Transverse colon (tissue), 4 donors: ENCODE results near the gene TIGAR. TPM values are rescaled to one million over a fixed set of nuclear protein-coding genes. Genes with fewer than 3 reads are reported as not detected.

Source experiments
- DNase-seq: peaks from one replicate; pipeline ENCODE4 v3.0.0-alpha.2; 2019
- H3K27ac ChIP-seq, 4 donors: fragments of 200-600 bp; sonication (generic); 2 replicates each; pipeline ENCODE4 v1.5.1; 2016 to 2018; ENCODE audit warnings: inconsistent platforms in 4 of 4
- H3K27me3 ChIP-seq: fragments of 200-600 bp; sonication (generic); 2 replicates; pipeline ENCODE4 v1.5.1; 2017; ENCODE audit warnings: inconsistent platforms
- H3K36me3 ChIP-seq, 4 donors: fragments of 200-600 bp; sonication (generic); 2 replicates each; pipeline ENCODE4 v1.5.1; 2017 to 2019; ENCODE audit warnings: inconsistent platforms in 4 of 4
- H3K4me1 ChIP-seq, 4 donors: fragments of 200-600 bp; sonication (generic); 2 replicates each; pipeline ENCODE4 v1.5.1; 2017 to 2020; ENCODE audit warnings: inconsistent platforms in 4 of 4
- H3K4me3 ChIP-seq, 4 donors: fragments of 200-600 bp; sonication (generic); 1 replicate in 1 of 4; 2 replicates in 3 of 4; pipeline versions ENCODE4 v1.5.1 to v1.6.1; 2017 to 2019; ENCODE audit warnings: inconsistent platforms in 4 of 4
- H3K9me3 ChIP-seq, 2 donors: fragments of 200-600 bp; sonication (generic); 2 replicates each; pipeline ENCODE4 v1.5.1; 2017 to 2019; ENCODE audit warnings: inconsistent platforms in 2 of 2
- EP300 ChIP-seq: sonication (generic); formaldehyde crosslinking; IDR thresholded peaks from one replicate; pipeline ENCODE4 v1.6.1; 2017; ENCODE audit warnings: antibody characterized with exemption, low read depth
- POLR2A ChIP-seq: fragments of 450-650 bp; IDR thresholded peaks from one replicate; pipeline ENCODE4 v1.6.1; 2016; ENCODE audit warnings: antibody characterized with exemption, mild to moderate bottlenecking, moderate library complexity
- POLR2AphosphoS5 ChIP-seq, 3 donors: sonication (generic); formaldehyde crosslinking; IDR thresholded peaks; one replicate each; pipeline ENCODE4 v1.6.1; 2016; ENCODE audit warnings: antibody characterized with exemption in 3 of 3
- WGBS, 2 donors: methylation state at CpG; one replicate each; pipeline ENCODE4 v1.1.5; 2018; ENCODE audit warnings: low coverage in 1 of 2; 5-methylcytosine and 5-hydroxymethylcytosine counted together
- in situ Hi-C, 4 donors: fragments of 200-750 bp; cut with MboI; loops; one replicate each; pipeline versions ENCODE4 v1.15.0 to v1.15.1; 2017; ENCODE audit warnings: low sequenced_read_pairs in 3 of 4, low pct_ligation_motif_present in 1 of 4, low pct_unique_long_range_greater_than_20kb in 1 of 4
- intact Hi-C: fragments of 100-400 bp; cut with DNase I; formaldehyde crosslinking; loops from one replicate; pipeline ENCODE4 v1.15.1; 2023; ENCODE audit warnings: low total_unique reads
- total RNA-seq, 4 donors: library from RNA; depleted of rRNA; stranded (reverse); fragments of >200 nt; gene quantifications; one replicate each; pipeline ENCODE4 v1.1.0, GENCODE V29; 2016
- TF ChIP-seq, protein P1 (sequence below), 5 experiments: fragments of 200-600 bp in 3 of 5; fragments of 450-650 bp in 2 of 5; sonication (generic) in 3 of 5; IDR thresholded peaks; 1 replicate in 2 of 5; 2 replicates in 3 of 5; pipeline ENCODE4 v1.5.1; 2016 to 2017; ENCODE audit warnings: antibody characterized with exemption in 5 of 5, inconsistent platforms in 3 of 5, mild to moderate bottlenecking in 2 of 5, moderate library complexity in 1 of 5

The TIGAR gene
- total RNA-seq, 4 donors from 2014 or later: 2.6 to 26.6 (median 4.4) TPM

DNA sequence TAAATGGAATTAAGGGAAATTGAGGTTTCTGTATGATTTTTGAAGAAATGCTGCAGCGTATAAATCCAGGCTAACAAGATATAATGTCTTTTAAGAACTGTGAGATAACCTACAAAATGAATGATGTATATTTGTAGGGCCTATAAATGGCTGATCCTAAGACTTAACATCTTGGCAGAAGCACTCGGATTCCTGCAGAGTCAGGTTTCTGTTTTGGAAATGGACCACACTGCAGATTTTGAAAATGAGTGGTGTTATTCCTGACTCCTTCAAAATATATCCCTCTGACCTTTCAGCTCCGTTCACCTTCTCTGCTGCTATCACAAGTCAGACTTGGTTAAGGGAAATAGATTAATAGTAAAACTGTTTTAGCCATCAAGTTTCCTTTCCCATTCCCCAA is 5.0 kb downstream of the TIGAR start:
- Histone ChIP-seq H3K4me3 (no peak overlapping the region), H3K9me3 (no peaks in the 10 kb centered on the region), H3K4me1 (peaks cover 5 to 40% (median 20%) of the 10 kb centered on the region in 4 donors), H3K36me3 (no peaks in the 10 kb centered on the region), H3K27ac (peak overlapping the region in 3 of 4 donors; percentile 3 to 21 (median 6)), H3K27me3 (no peaks in the 10 kb centered on the region)
- intact Hi-C loops (no loop called here), in situ Hi-C loops (no loop called here)
- TF ChIP-seq POLR2A (no peak), POLR2AphosphoS5 (IDR thresholded peaks at IDR 0.05) (no peak), EP300 (no peak)
- TF ChIP-seq, protein P1, sequence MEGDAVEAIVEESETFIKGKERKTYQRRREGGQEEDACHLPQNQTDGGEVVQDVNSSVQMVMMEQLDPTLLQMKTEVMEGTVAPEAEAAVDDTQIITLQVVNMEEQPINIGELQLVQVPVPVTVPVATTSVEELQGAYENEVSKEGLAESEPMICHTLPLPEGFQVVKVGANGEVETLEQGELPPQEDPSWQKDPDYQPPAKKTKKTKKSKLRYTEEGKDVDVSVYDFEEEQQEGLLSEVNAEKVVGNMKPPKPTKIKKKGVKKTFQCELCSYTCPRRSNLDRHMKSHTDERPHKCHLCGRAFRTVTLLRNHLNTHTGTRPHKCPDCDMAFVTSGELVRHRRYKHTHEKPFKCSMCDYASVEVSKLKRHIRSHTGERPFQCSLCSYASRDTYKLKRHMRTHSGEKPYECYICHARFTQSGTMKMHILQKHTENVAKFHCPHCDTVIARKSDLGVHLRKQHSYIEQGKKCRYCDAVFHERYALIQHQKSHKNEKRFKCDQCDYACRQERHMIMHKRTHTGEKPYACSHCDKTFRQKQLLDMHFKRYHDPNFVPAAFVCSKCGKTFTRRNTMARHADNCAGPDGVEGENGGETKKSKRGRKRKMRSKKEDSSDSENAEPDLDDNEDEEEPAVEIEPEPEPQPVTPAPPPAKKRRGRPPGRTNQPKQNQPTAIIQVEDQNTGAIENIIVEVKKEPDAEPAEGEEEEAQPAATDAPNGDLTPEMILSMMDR (IDR thresholded peaks at IDR 0.05): no peak
- DNase-seq: no peak
- 60 to 76% methylated on average over 3 of the region's 3 CpGs for WGBS, 2 donors

DNA sequence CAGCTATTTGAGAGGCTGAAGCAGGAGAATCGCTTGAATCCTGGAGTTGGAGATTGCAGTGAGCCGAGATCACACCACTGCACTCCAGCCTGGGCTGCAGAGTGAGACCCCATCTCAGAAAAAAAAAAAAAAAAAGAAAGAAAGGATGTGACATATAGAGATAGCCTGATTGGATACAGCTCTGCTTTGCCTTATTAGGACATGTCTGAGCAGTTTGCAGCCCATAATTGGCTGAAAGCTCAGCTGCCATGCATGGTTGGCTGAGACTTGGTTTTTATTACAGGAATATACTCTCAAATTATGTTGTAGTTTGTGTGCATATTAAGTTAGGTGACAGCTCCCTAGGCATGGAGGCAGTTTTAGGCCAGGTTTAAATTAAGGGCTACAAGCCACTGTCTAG is 6.3 kb downstream of the TIGAR start:
- in situ Hi-C loops: no loop called here
- no peaks in the 10 kb centered on the region for H3K27me3 ChIP-seq
- peaks cover under 1 to 42% (median 17%) of the 10 kb centered on the region in 4 donors for H3K4me1 ChIP-seq
- TF ChIP-seq POLR2AphosphoS5 (IDR thresholded peaks at IDR 0.05) (no peak), EP300 (no peak), POLR2A (no peak)
- TF ChIP-seq, protein P1 (IDR thresholded peaks at IDR 0.05): no peak
- intact Hi-C loops: no loop called here
- no peak overlapping the region for H3K27ac ChIP-seq
- no peak for DNase-seq
- 91% methylated on average over 2 of the region's 2 CpGs; no CpG with 5 or more reads in 1 of the 2 donors for WGBS, 2 donors
- H3K4me3 ChIP-seq: no peak overlapping the region
- no peaks in the 10 kb centered on the region for H3K9me3 ChIP-seq
- no peaks in the 10 kb centered on the region for H3K36me3 ChIP-seq

DNA sequence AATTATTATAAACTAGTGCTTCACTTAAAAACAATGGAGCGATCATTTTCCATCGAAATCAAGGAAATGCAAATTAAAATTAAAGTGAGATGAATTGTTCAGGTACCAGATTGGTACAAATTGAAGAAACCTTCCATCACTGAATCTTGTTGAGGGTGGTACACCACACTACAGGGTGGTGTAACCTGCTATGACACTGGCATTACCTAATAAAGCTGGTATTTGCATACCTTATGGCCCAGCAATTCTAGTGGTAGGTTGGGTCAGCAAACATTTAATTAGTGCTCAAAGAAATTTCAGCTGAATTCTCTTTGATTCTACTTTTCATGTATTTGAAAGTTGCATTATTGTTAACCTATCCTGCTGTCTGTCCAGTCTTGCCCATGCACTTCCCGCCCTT is 9.2 kb downstream of the TIGAR start:
- no peak for DNase-seq
- TF ChIP-seq, protein P1 (IDR thresholded peaks at IDR 0.05): no peak
- TF ChIP-seq POLR2AphosphoS5 (IDR thresholded peaks at IDR 0.05) (no peak), EP300 (no peak), POLR2A (no peak)
- intact Hi-C loops (no loop called here), in situ Hi-C loops (no loop called here)
- 95 to 96% methylated on average over 3 of the region's 3 CpGs for WGBS, 2 donors
- Histone ChIP-seq H3K4me3 (no peak overlapping the region), H3K9me3 (no peaks in the 10 kb centered on the region), H3K27ac (peak overlapping the region in 1 of 4 donors; percentile 44), H3K27me3 (no peaks in the 10 kb centered on the region), H3K36me3 (no peaks in the 10 kb centered on the region), H3K4me1 (peaks cover 0 to 31% (median 15%) of the 10 kb centered on the region in 4 donors)

DNA sequence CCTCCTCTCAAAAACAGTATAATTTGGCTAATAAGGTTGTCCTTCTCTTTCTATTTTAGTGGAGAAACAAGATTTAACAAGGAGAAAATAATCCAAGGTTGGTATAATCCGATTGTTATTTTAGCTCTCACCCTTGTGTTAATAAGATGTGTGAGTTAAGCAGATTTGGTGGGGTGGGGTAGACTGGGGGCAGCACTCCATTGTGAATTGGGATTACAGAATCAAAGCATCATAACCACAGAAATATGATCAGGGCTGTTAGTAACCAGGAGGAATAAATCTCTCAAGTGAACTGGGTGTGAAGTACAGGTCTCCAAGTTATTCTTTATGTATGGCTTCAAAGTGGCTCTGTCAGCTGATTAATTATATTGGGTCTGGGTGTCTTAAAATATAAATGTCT is 10.2 kb downstream of the TIGAR start:
- in situ Hi-C loops: no loop called here
- no peak for DNase-seq
- Histone ChIP-seq H3K36me3 (no peaks in the 10 kb centered on the region), H3K27ac (peak overlapping the region in 2 of 4 donors; percentile 17 to 44), H3K4me3 (no peak overlapping the region), H3K9me3 (no peaks in the 10 kb centered on the region), H3K4me1 (peaks cover 0 to 27% (median 11%) of the 10 kb centered on the region in 4 donors), H3K27me3 (no peaks in the 10 kb centered on the region)
- 46 to 77% methylated on average over 1 of the region's 1 CpG for WGBS, 2 donors
- TF ChIP-seq, protein P1 (IDR thresholded peaks at IDR 0.05): no peak
- TF ChIP-seq POLR2A (no peak), POLR2AphosphoS5 (IDR thresholded peaks at IDR 0.05) (no peak), EP300 (no peak)
- intact Hi-C loops: no loop called here
